Endothelial cell of umbilical vein (primary cell): ENCODE data around the gene SKA3. TPM values are rescaled to one million over a fixed set of nuclear protein-coding genes. Genes with fewer than 3 reads are reported as not detected.

Source experiments
- BruUV-seq: library from RNA; stranded (reverse); fragments of 400-500 nt; replicated peaks from 2 replicates; lab custom pipeline; 2021; lab: Mats Ljungman, UMichigan
- CTCF ChIA-PET: fragments of 300-600, 350-600 bp; sonication (Branson Sonifier 250); formaldehyde crosslinking; loops from one replicate; lab custom pipeline; 2021; ENCODE audit warnings: antibody characterized with exemption, inconsistent platforms; lab: Charles Lee
- POLR2A ChIA-PET: fragments of 300-600, 350-600 bp; sonication (Branson Sonifier 250); formaldehyde crosslinking; loops from one replicate; lab custom pipeline; 2021; ENCODE audit warnings: antibody characterized with exemption, inconsistent platforms; lab: Charles Lee
- DNase-seq: peaks from one replicate; pipeline ENCODE4 v3.0.0-alpha.2; 2011; ENCODE audit warnings: low read depth, low spot score
- FAIRE-seq: peaks from 2 replicates; lab custom pipeline; 2011; peaks lifted over from hg19 to GRCh38; lab: Jason Lieb, UNC
- H2AFZ ChIP-seq: 2 replicates; pipeline ENCODE4 v1.6.0; 2012; ENCODE audit warnings: low read depth, low read length, control low read depth, inconsistent platforms
- H3K27ac ChIP-seq: 2 replicates; pipeline ENCODE4 v1.5.1; 2011; ENCODE audit warnings: low read depth, mild to moderate bottlenecking, control low read depth, low read length, moderate library complexity; ENCODE audit not compliant: insufficient read depth
- H3K27me3 ChIP-seq, 2 experiments: 2 replicates each; pipeline versions ENCODE4 v1.6.0 to v1.6.1; 2011; ENCODE audit warnings: low read length in 2 of 2, mixed read lengths in 1 of 2; ENCODE audit not compliant: control insufficient read depth in 2 of 2, insufficient read depth in 2 of 2
- H3K36me3 ChIP-seq, 2 experiments: 2 replicates in 1 of 2; 3 replicates in 1 of 2; pipeline ENCODE4 v1.5.1; 2011; ENCODE audit warnings: low read length in 2 of 2, mild to moderate bottlenecking in 1 of 2, moderate library complexity in 1 of 2; ENCODE audit not compliant: control insufficient read depth in 2 of 2, insufficient read depth in 2 of 2; ENCODE audit errors: extremely low read depth in 1 of 2
- H3K4me1 ChIP-seq: 3 replicates; pipeline ENCODE4 v1.5.1; 2011; ENCODE audit warnings: mild to moderate bottlenecking, low read length; ENCODE audit not compliant: control insufficient read depth, insufficient read depth; ENCODE audit errors: extremely low read depth
- H3K4me2 ChIP-seq: 2 replicates; pipeline ENCODE4 v1.6.1; 2011; ENCODE audit warnings: low read length, control low read depth, mixed read lengths; ENCODE audit not compliant: insufficient read depth
- H3K4me3 ChIP-seq, 3 experiments: fragments of 200-600 bp in 1 of 3; sonication (generic), shearing (Covaris generic) in 1 of 3; replicated peaks in 1 of 3; 2 replicates each; pipeline ENCODE4 v1.5.1; 2011 to 2016; ENCODE audit warnings: control low read depth in 3 of 3, low read length in 3 of 3, mild to moderate bottlenecking in 2 of 3, inconsistent platforms in 1 of 3, low read depth in 1 of 3, moderate library complexity in 1 of 3; ENCODE audit not compliant: insufficient read depth in 1 of 3
- H3K79me2 ChIP-seq: 2 replicates; pipeline ENCODE4 v1.6.0; 2012; ENCODE audit warnings: low read length, inconsistent platforms; ENCODE audit not compliant: control insufficient read depth, insufficient read depth
- H3K9ac ChIP-seq: replicated peaks from 2 replicates; pipeline ENCODE3; 2011; ENCODE audit warnings: low read length, control low read depth; ENCODE audit not compliant: insufficient read depth; ENCODE audit errors: extremely low read depth
- H3K9me1 ChIP-seq: replicated peaks from 3 replicates; pipeline ENCODE4 v1.6.0; 2011; ENCODE audit warnings: mild to moderate bottlenecking, low read length; ENCODE audit not compliant: control insufficient read depth, insufficient read depth; ENCODE audit errors: extremely low read depth
- H3K9me3 ChIP-seq: replicated peaks from 2 replicates; pipeline ENCODE4 v1.5.1; 2012; ENCODE audit warnings: low read length, inconsistent platforms; ENCODE audit not compliant: control insufficient read depth, insufficient read depth
- H4K20me1 ChIP-seq: replicated peaks from 2 replicates; pipeline ENCODE3; 2011; ENCODE audit warnings: mild to moderate bottlenecking, low read length; ENCODE audit not compliant: control insufficient read depth, insufficient read depth; ENCODE audit errors: extremely low read depth
- EZH2 ChIP-seq: IDR thresholded peaks from 2 replicates; pipeline ENCODE4 v1.6.1; 2012; ENCODE audit warnings: borderline replicate concordance, low read depth, mild to moderate bottlenecking, moderate library complexity, low read length, inconsistent platforms; ENCODE audit not compliant: severe bottlenecking
- FOS ChIP-seq: IDR thresholded peaks from 2 replicates; pipeline ENCODE4 v1.6.1; 2011; ENCODE audit warnings: mild to moderate bottlenecking, low read length, moderate library complexity, borderline replicate concordance; ENCODE audit not compliant: insufficient read depth
- GATA2 ChIP-seq: IDR thresholded peaks from 2 replicates; pipeline ENCODE4 v1.7.0; 2011; ENCODE audit warnings: low read depth, mild to moderate bottlenecking, moderate library complexity, mixed read lengths, low read length; ENCODE audit not compliant: insufficient read length, insufficient read depth
- JUN ChIP-seq: IDR thresholded peaks from 2 replicates; pipeline ENCODE4 v1.6.1; 2011; ENCODE audit warnings: borderline replicate concordance, low read depth; ENCODE audit not compliant: insufficient read length, insufficient read depth
- MYC ChIP-seq: IDR thresholded peaks from one replicate; pipeline ENCODE4 v1.6.1; 2011; ENCODE audit warnings: mild to moderate bottlenecking, low read depth, low read length
- POLR2A ChIP-seq: IDR thresholded peaks from 2 replicates; pipeline ENCODE4 v1.6.1; 2012; ENCODE audit warnings: low read depth, mild to moderate bottlenecking, control low read depth, low read length
- POLR2AphosphoS5 ChIP-seq: IDR thresholded peaks from 2 replicates; pipeline ENCODE4 v1.6.1; 2012; ENCODE audit warnings: low read depth, mild to moderate bottlenecking, control low read depth, low read length, moderate library complexity; ENCODE audit not compliant: insufficient read depth
- dilution Hi-C: fragments of 300-500 bp; cut with MboI; formaldehyde crosslinking; loops from one replicate; pipeline ENCODE4 v1.15.0; 2019; ENCODE audit warnings: low sequenced_read_pairs; ENCODE audit not compliant: extremely low pct_ligation_motif_present
- intact Hi-C: fragments of 100-400 bp; cut with micrococcal nuclease; formaldehyde crosslinking; loops from one replicate; pipeline ENCODE4 v1.10.0; 2022
- polyA plus RNA-seq, 4 experiments: library from polyadenylated mRNA; depleted of rRNA in 3 of 4; stranded (reverse) in 3 of 4; unstranded in 1 of 4; fragments of >200 nt; gene quantifications; 2 replicates each; pipeline versions ENCODE4 v1.2.1 to v1.2.3, GENCODE V29; 2011 to 2012; ENCODE audit warnings: missing spikeins in 1 of 4
- total RNA-seq: library from RNA; stranded (reverse); gene quantifications from 2 replicates; pipeline ENCODE4 v1.2.3, GENCODE V29; 2021
- TF ChIP-seq, protein P1 (sequence below), 2 donors: IDR thresholded peaks; 1 replicate in 1 of 2; 2 replicates in 1 of 2; pipeline ENCODE4 v1.5.1; 2011; ENCODE audit warnings: low read length in 2 of 2, mild to moderate bottlenecking in 2 of 2, moderate library complexity in 2 of 2, control low read depth in 1 of 2, inconsistent platforms in 1 of 2, low read depth in 1 of 2; ENCODE audit not compliant: insufficient read depth in 1 of 2; ENCODE audit errors: extremely low read depth in 1 of 2
- TF ChIP-seq, protein P2 (sequence below): IDR thresholded peaks from 2 replicates; pipeline ENCODE4 v1.6.1; 2011; ENCODE audit not compliant: insufficient read depth, insufficient read length

SKA3 gene
- total and polyA plus RNA-seq, 2 donors (not counting 3 experiments of a cell fraction or from before 2014, with no cell fraction given): 9.4 to 28.7 TPM

DNA sequence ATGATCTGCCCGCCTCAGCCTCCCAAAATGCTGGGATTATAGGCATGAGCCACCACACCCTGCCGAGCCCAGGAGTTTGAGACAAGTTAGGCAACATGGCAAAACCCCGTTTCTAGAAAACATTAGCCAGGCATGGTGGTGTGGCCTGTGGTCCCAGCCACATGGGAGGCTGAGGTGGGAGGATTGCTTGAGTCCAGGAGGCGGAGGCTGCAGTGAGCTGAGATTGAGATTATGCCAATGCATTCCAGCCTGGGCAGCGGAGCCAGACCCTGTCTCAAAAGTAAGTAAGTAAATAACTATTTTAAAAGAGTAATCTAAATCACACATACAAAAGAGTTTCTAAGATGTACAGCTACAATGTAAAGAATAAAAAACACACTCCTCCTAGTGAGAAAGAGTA, 41.9 kb downstream of the SKA3 start:
- CTCF ChIA-PET: interaction anchor here (1.1 to 1.5 kb wide), 3 partner anchors 100 to 193 kb away, joined by 3 to 6 read pairs (median 5); no protein-coding TSS in a partner anchor
- no peak overlapping the region for H2AFZ ChIP-seq
- H3K9me1 ChIP-seq: no peaks in the 10 kb centered on the region
- H3K79me2 ChIP-seq: no peaks in the 10 kb centered on the region
- H3K27ac ChIP-seq: no peak overlapping the region
- dilution Hi-C loops (no loop called here), intact Hi-C loops (no loop called here)
- no peaks in the 10 kb centered on the region for H3K9me3 ChIP-seq
- FAIRE-seq (no peak), DNase-seq (no peak)
- H3K4me2 ChIP-seq: no peak overlapping the region
- peaks cover 3% of the 10 kb centered on the region for H3K4me1 ChIP-seq
- TF ChIP-seq MYC (no peak), POLR2AphosphoS5 (no peak), FOS (no peak)
- BruUV-seq: no TSS peak
- H3K27me3 ChIP-seq: no peaks in the 10 kb centered on the region
- no peak overlapping the region for H3K4me3 ChIP-seq
- H3K36me3 ChIP-seq: no peaks in the 10 kb centered on the region
- no peak overlapping the region for H3K9ac ChIP-seq
- POLR2A ChIA-PET: no interaction called here
- no peaks in the 10 kb centered on the region for H4K20me1 ChIP-seq

DNA sequence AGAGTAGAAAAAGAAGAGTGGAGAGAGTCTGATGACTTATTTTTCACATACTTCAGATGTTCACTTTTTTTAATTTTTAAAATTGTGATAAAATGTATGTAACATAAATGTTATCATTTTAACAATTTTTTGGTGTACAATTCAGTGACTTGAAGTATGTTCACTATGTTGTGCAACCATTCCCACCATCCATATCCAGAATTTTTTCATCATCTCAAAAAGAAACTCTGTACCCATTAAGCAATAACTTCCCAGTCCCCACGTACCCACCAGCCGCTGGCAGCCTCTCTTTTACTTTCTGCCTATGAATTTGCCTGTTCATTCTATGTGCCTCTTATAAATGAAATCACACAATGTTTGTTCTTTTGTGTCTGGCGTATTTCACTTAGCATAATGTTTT, 43.3 kb downstream of the SKA3 start:
- Histone ChIP-seq H2AFZ (no peak overlapping the region), H3K79me2 (no peaks in the 10 kb centered on the region), H3K9me3 (no peaks in the 10 kb centered on the region), H3K9ac (no peak overlapping the region), H3K27ac (no peak overlapping the region), H3K9me1 (no peaks in the 10 kb centered on the region), H4K20me1 (no peaks in the 10 kb centered on the region), H3K4me3 (no peak overlapping the region), H3K4me2 (no peak overlapping the region), H3K4me1 (no peaks in the 10 kb centered on the region), H3K36me3 (no peaks in the 10 kb centered on the region), H3K27me3 (no peaks in the 10 kb centered on the region)
- intact Hi-C loops: loop anchor here (1.0 kb wide), 1 partner anchor 190 kb away; no protein-coding TSS in a partner anchor
- ChIA-PET POLR2A (no interaction called here), CTCF (interaction anchor here (0.7 to 1.4 kb wide), 19 partner anchors 8 to 208 kb away, joined by 3 to 44 read pairs (median 4); partner anchors contain the start of genes MRPL57 and SKA3)
- DNase-seq (no peak), FAIRE-seq (peak; percentile 8)
- no TSS peak for BruUV-seq
- dilution Hi-C loops: no loop called here
- TF ChIP-seq JUN (no peak), GATA2 (no peak), POLR2A (no peak), FOS (no peak), EZH2 (no peak), POLR2AphosphoS5 (no peak), MYC (no peak)
- TF ChIP-seq, protein P1, sequence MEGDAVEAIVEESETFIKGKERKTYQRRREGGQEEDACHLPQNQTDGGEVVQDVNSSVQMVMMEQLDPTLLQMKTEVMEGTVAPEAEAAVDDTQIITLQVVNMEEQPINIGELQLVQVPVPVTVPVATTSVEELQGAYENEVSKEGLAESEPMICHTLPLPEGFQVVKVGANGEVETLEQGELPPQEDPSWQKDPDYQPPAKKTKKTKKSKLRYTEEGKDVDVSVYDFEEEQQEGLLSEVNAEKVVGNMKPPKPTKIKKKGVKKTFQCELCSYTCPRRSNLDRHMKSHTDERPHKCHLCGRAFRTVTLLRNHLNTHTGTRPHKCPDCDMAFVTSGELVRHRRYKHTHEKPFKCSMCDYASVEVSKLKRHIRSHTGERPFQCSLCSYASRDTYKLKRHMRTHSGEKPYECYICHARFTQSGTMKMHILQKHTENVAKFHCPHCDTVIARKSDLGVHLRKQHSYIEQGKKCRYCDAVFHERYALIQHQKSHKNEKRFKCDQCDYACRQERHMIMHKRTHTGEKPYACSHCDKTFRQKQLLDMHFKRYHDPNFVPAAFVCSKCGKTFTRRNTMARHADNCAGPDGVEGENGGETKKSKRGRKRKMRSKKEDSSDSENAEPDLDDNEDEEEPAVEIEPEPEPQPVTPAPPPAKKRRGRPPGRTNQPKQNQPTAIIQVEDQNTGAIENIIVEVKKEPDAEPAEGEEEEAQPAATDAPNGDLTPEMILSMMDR (IDR thresholded peaks at IDR 0.05; ENCODE audit: extremely low read depth in 1 of 2, insufficient read depth in 1 of 2, low read depth in 1 of 2, low read length in 2 of 2): no peak
- TF ChIP-seq, protein P2, sequence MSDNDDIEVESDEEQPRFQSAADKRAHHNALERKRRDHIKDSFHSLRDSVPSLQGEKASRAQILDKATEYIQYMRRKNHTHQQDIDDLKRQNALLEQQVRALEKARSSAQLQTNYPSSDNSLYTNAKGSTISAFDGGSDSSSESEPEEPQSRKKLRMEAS: no peak
